GM23338 (cell line): Measurements from ENCODE around the gene APOBEC2. TPM values are rescaled to one million over a fixed set of nuclear protein-coding genes. Genes with fewer than 3 reads are reported as not detected.

ENCODE experiments used
- ATAC-seq: fragments of 200-7000 bp; cut with Tn5 transposase; 3 replicates; pipeline ENCODE4 v1.9.1; 2020
- DNase-seq: peaks from one replicate; pipeline ENCODE4 v3.0.0-alpha.2; 2015; ENCODE audit warnings: low spot score
- H2AFZ ChIP-seq: fragments of 200-600 bp; sonication (generic); 2 replicates; pipeline ENCODE4 v1.8.0; 2016; ENCODE audit warnings: antibody characterized with exemption, mild to moderate bottlenecking, moderate library complexity
- H3F3A ChIP-seq: fragments of 200-600 bp; sonication (generic); replicated peaks from 2 replicates; pipeline ENCODE4 v1.8.0; 2017; ENCODE audit warnings: antibody characterized with exemption, mixed run types, low read depth
- H3K27ac ChIP-seq: fragments of 200-600 bp; sonication (generic); 2 replicates; pipeline ENCODE4 v1.6.1; 2016; ENCODE audit warnings: low read depth
- H3K27me3 ChIP-seq: fragments of 200-600 bp; sonication (generic); 2 replicates; pipeline ENCODE4 v1.8.0; 2016; ENCODE audit warnings: mild to moderate bottlenecking, mixed run types, moderate library complexity; ENCODE audit not compliant: insufficient read depth
- H3K36me3 ChIP-seq: fragments of 200-600 bp; sonication (generic); 2 replicates; pipeline ENCODE4 v1.8.0; 2016; ENCODE audit warnings: mild to moderate bottlenecking; ENCODE audit not compliant: insufficient read depth
- H3K4me1 ChIP-seq: fragments of 200-600 bp; sonication (generic); 2 replicates; pipeline ENCODE4 v1.8.0; 2016; ENCODE audit warnings: mild to moderate bottlenecking, moderate library complexity; ENCODE audit not compliant: insufficient read depth
- H3K4me2 ChIP-seq: fragments of 200-600 bp; sonication (generic); 2 replicates; pipeline ENCODE4 v1.7.1; 2017; ENCODE audit warnings: mixed run types
- H3K4me3 ChIP-seq: fragments of 200-600 bp; sonication (generic); 2 replicates; pipeline ENCODE4 v1.6.1; 2016; ENCODE audit warnings: mixed run types
- H3K79me2 ChIP-seq: fragments of 200-600 bp; sonication (generic); replicated peaks from 2 replicates; pipeline ENCODE4 v1.8.0; 2017; ENCODE audit warnings: mild to moderate bottlenecking; ENCODE audit not compliant: insufficient read depth
- H3K9me2 ChIP-seq: fragments of 200-600 bp; sonication (generic); 2 replicates; pipeline ENCODE4 v1.8.0; 2017; ENCODE audit not compliant: insufficient read depth
- H4K20me1 ChIP-seq: fragments of 200-600 bp; sonication (generic); replicated peaks from 2 replicates; pipeline ENCODE4 v1.8.0; 2017; ENCODE audit warnings: mild to moderate bottlenecking; ENCODE audit not compliant: insufficient read depth
- H3K27ac Mint-ChIP-seq: 2 replicates; pipeline ENCODE4 v1.8.0; 2020; ENCODE audit warnings: inconsistent platforms, mild to moderate bottlenecking, moderate library complexity, mixed read lengths
- H3K27me3 Mint-ChIP-seq: 3 replicates; pipeline ENCODE4 v1.8.0; 2022; ENCODE audit warnings: low read depth, mild to moderate bottlenecking, moderate library complexity, mixed read lengths, inconsistent platforms; ENCODE audit not compliant: insufficient read depth, poor library complexity
- H3K36me3 Mint-ChIP-seq: 3 replicates; pipeline ENCODE4 v1.8.0; 2021; ENCODE audit warnings: low read depth, mild to moderate bottlenecking, inconsistent platforms, moderate library complexity, mixed read lengths
- H3K4me1 Mint-ChIP-seq: 3 replicates; pipeline ENCODE4 v1.8.0; 2020; ENCODE audit warnings: mild to moderate bottlenecking, inconsistent platforms, mixed read lengths
- H3K4me3 Mint-ChIP-seq: 3 replicates; pipeline ENCODE4 v1.8.0; 2021; ENCODE audit warnings: moderate library complexity, mild to moderate bottlenecking, inconsistent platforms, mixed read lengths
- H3K9me3 Mint-ChIP-seq: 3 replicates; pipeline ENCODE4 v1.8.0; 2020; ENCODE audit warnings: moderate library complexity, mild to moderate bottlenecking, inconsistent platforms, mixed read lengths
- CREB1 ChIP-seq: fragments of 250-450 bp; sonication (Bioruptor Pico); IDR thresholded peaks from 2 replicates; pipeline ENCODE4 v1.5.0; 2020; ENCODE audit warnings: low read depth, mild to moderate bottlenecking, moderate library complexity
- EZH2 ChIP-seq: fragments of 200-600 bp; sonication (generic); IDR thresholded peaks from one replicate; pipeline ENCODE4 v1.8.0; 2017; ENCODE audit warnings: antibody characterized with exemption, mild to moderate bottlenecking, low read depth; ENCODE audit not compliant: unreplicated experiment
- EZH2phosphoT487 ChIP-seq: fragments of 200-600 bp; sonication (generic); IDR thresholded peaks from one replicate; pipeline ENCODE4 v1.8.1; 2018; ENCODE audit warnings: antibody characterized with exemption; ENCODE audit not compliant: unreplicated experiment
- JUNB ChIP-seq: IDR thresholded peaks from one replicate; pipeline ENCODE4 v1.6.1; 2016; ENCODE audit warnings: antibody characterized with exemption; ENCODE audit not compliant: unreplicated experiment
- NANOG ChIP-seq: IDR thresholded peaks from 2 replicates; pipeline ENCODE4 v1.6.1; 2016; ENCODE audit warnings: antibody characterized with exemption, borderline replicate concordance
- POLR2AphosphoS5 ChIP-seq: IDR thresholded peaks from 2 replicates; pipeline ENCODE4 v1.6.1; 2016; ENCODE audit warnings: antibody characterized with exemption, low read depth
- STAT1 ChIP-seq: IDR thresholded peaks from one replicate; pipeline ENCODE4 v1.6.1; 2016; ENCODE audit warnings: antibody characterized with exemption; ENCODE audit not compliant: unreplicated experiment
- ZNF114 ChIP-seq: fragments of 250-450 bp; sonication (Bioruptor Pico); IDR thresholded peaks from 2 replicates; pipeline ENCODE4 v1.5.0; 2020; ENCODE audit warnings: mild to moderate bottlenecking, moderate library complexity
- ZNF331 ChIP-seq: fragments of 250-450 bp; sonication (Bioruptor Pico); IDR thresholded peaks from 2 replicates; pipeline ENCODE4 v1.5.0; 2020; ENCODE audit warnings: low read depth, mild to moderate bottlenecking, moderate library complexity
- polyA plus RNA-seq: library from polyadenylated mRNA; unstranded; fragments of >200 nt; fragmentation: Nextera tagmentation; extraction: Ambion mirVana; gene quantifications from 2 replicates; pipeline ENCODE4 v1.2.1, GENCODE V29; 2016
- total RNA-seq: library from RNA; depleted of rRNA; stranded (reverse); fragments of >200 nt; shearing (Covaris generic); gene quantifications from 2 replicates; pipeline ENCODE4 v1.2.3, GENCODE V29; 2014
- TF ChIP-seq, protein P1 (sequence below): fragments of 250-450 bp; sonication (Bioruptor Pico); IDR thresholded peaks from 2 replicates; pipeline ENCODE4 v1.5.0; 2020; ENCODE audit warnings: mild to moderate bottlenecking, moderate library complexity
- TF ChIP-seq, protein P2 (sequence below): IDR thresholded peaks from 2 replicates; pipeline ENCODE4 v1.6.1; 2016; ENCODE audit warnings: antibody characterized with exemption
- TF ChIP-seq, protein P3 (sequence below), 2 experiments: fragments of 200-600 bp in 1 of 2; sonication (generic) in 1 of 2; conservative IDR thresholded peaks; 2 replicates each; pipeline versions ENCODE4 v1.5.1 to v1.6.1; 2016 to 2017; ENCODE audit warnings: antibody characterized with exemption in 2 of 2, low read depth in 2 of 2, mild to moderate bottlenecking in 2 of 2, moderate library complexity in 1 of 2
- TF ChIP-seq, protein P4 (sequence below): IDR thresholded peaks from one replicate; pipeline ENCODE4 v1.6.1; 2018; ENCODE audit warnings: antibody characterized with exemption; ENCODE audit not compliant: unreplicated experiment

The APOBEC2 gene
- total and polyA plus RNA-seq, 2 experiments from 2014 or later = 2.4 TPM; not detected in 1

DNA sequence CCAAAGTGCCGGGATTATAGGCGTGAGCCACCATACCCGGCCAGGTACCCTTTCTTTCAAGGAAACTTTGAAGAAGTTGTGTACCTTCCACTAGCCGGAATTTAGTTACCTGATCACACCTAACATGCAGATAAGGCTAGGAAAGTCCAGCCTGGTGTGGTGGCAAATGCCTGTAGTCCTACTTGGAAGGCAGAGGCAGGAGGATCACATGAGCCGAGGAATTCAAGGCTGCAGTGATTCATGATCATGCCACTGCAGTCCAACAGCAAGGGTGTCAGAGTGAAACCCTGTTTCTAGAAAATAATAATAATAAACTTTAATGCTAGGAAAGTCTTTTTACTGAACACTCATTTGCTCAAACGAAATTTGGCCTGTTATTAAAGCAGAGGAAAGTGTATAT is 40.7 kb downstream of the APOBEC2 start (continued):
- TF ChIP-seq, protein P1, sequence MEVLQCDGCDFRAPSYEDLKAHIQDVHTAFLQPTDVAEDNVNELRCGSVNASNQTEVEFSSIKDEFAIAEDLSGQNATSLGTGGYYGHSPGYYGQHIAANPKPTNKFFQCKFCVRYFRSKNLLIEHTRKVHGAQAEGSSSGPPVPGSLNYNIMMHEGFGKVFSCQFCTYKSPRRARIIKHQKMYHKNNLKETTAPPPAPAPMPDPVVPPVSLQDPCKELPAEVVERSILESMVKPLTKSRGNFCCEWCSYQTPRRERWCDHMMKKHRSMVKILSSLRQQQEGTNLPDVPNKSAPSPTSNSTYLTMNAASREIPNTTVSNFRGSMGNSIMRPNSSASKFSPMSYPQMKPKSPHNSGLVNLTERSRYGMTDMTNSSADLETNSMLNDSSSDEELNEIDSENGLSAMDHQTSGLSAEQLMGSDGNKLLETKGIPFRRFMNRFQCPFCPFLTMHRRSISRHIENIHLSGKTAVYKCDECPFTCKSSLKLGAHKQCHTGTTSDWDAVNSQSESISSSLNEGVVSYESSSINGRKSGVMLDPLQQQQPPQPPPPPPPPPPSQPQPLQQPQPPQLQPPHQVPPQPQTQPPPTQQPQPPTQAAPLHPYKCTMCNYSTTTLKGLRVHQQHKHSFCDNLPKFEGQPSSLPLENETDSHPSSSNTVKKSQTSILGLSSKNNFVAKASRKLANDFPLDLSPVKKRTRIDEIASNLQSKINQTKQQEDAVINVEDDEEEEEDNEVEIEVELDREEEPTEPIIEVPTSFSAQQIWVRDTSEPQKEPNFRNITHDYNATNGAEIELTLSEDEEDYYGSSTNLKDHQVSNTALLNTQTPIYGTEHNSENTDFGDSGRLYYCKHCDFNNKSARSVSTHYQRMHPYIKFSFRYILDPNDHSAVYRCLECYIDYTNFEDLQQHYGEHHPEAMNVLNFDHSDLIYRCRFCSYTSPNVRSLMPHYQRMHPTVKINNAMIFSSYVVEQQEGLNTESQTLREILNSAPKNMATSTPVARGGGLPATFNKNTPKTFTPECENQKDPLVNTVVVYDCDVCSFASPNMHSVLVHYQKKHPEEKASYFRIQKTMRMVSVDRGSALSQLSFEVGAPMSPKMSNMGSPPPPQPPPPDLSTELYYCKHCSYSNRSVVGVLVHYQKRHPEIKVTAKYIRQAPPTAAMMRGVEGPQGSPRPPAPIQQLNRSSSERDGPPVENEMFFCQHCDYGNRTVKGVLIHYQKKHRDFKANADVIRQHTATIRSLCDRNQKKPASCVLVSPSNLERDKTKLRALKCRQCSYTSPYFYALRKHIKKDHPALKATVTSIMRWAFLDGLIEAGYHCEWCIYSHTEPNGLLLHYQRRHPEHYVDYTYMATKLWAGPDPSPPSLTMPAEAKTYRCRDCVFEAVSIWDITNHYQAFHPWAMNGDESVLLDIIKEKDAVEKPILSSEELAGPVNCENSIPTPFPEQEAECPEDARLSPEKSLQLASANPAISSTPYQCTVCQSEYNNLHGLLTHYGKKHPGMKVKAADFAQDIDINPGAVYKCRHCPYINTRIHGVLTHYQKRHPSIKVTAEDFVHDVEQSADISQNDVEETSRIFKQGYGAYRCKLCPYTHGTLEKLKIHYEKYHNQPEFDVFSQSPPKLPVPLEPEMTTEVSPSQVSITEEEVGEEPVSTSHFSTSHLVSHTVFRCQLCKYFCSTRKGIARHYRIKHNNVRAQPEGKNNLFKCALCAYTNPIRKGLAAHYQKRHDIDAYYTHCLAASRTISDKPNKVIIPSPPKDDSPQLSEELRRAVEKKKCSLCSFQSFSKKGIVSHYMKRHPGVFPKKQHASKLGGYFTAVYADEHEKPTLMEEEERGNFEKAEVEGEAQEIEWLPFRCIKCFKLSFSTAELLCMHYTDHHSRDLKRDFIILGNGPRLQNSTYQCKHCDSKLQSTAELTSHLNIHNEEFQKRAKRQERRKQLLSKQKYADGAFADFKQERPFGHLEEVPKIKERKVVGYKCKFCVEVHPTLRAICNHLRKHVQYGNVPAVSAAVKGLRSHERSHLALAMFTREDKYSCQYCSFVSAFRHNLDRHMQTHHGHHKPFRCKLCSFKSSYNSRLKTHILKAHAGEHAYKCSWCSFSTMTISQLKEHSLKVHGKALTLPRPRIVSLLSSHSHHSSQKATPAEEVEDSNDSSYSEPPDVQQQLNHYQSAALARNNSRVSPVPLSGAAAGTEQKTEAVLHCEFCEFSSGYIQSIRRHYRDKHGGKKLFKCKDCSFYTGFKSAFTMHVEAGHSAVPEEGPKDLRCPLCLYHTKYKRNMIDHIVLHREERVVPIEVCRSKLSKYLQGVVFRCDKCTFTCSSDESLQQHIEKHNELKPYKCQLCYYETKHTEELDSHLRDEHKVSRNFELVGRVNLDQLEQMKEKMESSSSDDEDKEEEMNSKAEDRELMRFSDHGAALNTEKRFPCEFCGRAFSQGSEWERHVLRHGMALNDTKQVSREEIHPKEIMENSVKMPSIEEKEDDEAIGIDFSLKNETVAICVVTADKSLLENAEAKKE = no peak
- TF ChIP-seq EZH2phosphoT487 (no peak), ZNF114 (CRISPR knock-in tag) (no peak)

DNA sequence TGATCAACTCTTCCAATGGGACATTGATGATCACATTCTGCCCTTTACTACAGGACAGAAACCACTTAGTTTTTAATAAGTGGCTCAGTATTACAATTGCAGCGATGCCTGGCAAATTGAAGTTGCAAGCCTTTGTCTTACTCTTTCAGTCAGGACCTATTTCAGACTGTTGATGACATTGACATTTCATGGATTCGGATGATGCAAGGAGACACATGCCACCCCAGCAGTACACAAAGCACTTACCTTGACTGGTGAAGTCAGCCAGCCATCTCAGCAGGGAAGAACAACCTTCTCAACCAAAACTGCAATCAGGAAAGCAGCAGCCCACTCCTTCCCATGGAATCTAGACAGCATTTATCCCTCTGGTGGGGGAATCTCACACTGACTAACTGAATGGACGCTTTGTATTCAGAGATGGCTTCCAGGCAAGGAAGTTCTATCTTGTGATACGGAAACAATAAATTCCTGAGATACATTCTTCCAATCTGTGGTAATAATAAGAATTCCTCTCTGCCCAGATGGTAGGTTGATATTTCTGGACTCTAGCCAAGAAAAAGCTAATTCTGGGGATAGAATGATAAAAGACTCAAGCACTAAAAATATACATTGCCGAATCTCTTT is 44.6 kb downstream of the APOBEC2 start:
- Histone ChIP-seq H3K4me1 (peaks cover 13% of the 10 kb centered on the region), H3K36me3 (peaks cover 69% of the 10 kb centered on the region), H3K27me3 (peaks cover 9% of the 10 kb centered on the region), H3K27ac (no peak overlapping the region), H3F3A (peaks cover 11% of the 10 kb centered on the region), H3K9me2 (peaks cover 2% of the 10 kb centered on the region; the same call in 1 of the 2 replicates), H4K20me1 (peaks cover 21% of the 10 kb centered on the region), H3K4me2 (no peak overlapping the region), H2AFZ (no peak overlapping the region), H3K4me3 (no peak overlapping the region), H3K79me2 (no peaks in the 10 kb centered on the region; the same call in 1 of the 2 replicates)
- ATAC-seq = no peak
- peaks cover 75% of the 10 kb centered on the region for H3K36me3 Mint-ChIP-seq
- no peak for DNase-seq
- H3K4me1 Mint-ChIP-seq = peaks cover 10% of the 10 kb centered on the region; the same call in 2 of the 3 replicates
- H3K4me3 Mint-ChIP-seq = no peak overlapping the region
- no peak overlapping the region for H3K27ac Mint-ChIP-seq
- H3K27me3 Mint-ChIP-seq = peaks cover 3% of the 10 kb centered on the region
- no peaks in the 10 kb centered on the region for H3K9me3 Mint-ChIP-seq
- TF ChIP-seq EZH2 = no peak
- TF ChIP-seq, protein P2, sequence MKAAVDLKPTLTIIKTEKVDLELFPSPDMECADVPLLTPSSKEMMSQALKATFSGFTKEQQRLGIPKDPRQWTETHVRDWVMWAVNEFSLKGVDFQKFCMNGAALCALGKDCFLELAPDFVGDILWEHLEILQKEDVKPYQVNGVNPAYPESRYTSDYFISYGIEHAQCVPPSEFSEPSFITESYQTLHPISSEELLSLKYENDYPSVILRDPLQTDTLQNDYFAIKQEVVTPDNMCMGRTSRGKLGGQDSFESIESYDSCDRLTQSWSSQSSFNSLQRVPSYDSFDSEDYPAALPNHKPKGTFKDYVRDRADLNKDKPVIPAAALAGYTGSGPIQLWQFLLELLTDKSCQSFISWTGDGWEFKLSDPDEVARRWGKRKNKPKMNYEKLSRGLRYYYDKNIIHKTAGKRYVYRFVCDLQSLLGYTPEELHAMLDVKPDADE = no peak
- TF ChIP-seq EZH2phosphoT487 = no peak
- TF ChIP-seq ZNF331 (CRISPR knock-in tag) = no peak
- TF ChIP-seq NANOG = no peak
- TF ChIP-seq, protein P3, sequence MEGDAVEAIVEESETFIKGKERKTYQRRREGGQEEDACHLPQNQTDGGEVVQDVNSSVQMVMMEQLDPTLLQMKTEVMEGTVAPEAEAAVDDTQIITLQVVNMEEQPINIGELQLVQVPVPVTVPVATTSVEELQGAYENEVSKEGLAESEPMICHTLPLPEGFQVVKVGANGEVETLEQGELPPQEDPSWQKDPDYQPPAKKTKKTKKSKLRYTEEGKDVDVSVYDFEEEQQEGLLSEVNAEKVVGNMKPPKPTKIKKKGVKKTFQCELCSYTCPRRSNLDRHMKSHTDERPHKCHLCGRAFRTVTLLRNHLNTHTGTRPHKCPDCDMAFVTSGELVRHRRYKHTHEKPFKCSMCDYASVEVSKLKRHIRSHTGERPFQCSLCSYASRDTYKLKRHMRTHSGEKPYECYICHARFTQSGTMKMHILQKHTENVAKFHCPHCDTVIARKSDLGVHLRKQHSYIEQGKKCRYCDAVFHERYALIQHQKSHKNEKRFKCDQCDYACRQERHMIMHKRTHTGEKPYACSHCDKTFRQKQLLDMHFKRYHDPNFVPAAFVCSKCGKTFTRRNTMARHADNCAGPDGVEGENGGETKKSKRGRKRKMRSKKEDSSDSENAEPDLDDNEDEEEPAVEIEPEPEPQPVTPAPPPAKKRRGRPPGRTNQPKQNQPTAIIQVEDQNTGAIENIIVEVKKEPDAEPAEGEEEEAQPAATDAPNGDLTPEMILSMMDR (conservative IDR thresholded peaks at IDR 0.05; ENCODE audit: low read depth in 2 of 2) = no peak
- no peak for TF ChIP-seq CREB1
- TF ChIP-seq STAT1 = no peak
- no peak for TF ChIP-seq POLR2AphosphoS5
- TF ChIP-seq, protein P4, sequence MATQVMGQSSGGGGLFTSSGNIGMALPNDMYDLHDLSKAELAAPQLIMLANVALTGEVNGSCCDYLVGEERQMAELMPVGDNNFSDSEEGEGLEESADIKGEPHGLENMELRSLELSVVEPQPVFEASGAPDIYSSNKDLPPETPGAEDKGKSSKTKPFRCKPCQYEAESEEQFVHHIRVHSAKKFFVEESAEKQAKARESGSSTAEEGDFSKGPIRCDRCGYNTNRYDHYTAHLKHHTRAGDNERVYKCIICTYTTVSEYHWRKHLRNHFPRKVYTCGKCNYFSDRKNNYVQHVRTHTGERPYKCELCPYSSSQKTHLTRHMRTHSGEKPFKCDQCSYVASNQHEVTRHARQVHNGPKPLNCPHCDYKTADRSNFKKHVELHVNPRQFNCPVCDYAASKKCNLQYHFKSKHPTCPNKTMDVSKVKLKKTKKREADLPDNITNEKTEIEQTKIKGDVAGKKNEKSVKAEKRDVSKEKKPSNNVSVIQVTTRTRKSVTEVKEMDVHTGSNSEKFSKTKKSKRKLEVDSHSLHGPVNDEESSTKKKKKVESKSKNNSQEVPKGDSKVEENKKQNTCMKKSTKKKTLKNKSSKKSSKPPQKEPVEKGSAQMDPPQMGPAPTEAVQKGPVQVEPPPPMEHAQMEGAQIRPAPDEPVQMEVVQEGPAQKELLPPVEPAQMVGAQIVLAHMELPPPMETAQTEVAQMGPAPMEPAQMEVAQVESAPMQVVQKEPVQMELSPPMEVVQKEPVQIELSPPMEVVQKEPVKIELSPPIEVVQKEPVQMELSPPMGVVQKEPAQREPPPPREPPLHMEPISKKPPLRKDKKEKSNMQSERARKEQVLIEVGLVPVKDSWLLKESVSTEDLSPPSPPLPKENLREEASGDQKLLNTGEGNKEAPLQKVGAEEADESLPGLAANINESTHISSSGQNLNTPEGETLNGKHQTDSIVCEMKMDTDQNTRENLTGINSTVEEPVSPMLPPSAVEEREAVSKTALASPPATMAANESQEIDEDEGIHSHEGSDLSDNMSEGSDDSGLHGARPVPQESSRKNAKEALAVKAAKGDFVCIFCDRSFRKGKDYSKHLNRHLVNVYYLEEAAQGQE = no peak
- no peak for TF ChIP-seq JUNB
